ELR (cell line): ENCODE results near the gene NYNRIN.
"Not testable (repeated sequence)": the region's sequence is repeated elsewhere in the genome, so short reads cannot be mapped to it uniquely, and the experiment has no call there.

ENCODE experiments used
- DNase-seq: peaks from one replicate; pipeline ENCODE4 v3.0.0-alpha.2; 2015; ENCODE audit warnings: low read depth

The NYNRIN gene

DNA sequence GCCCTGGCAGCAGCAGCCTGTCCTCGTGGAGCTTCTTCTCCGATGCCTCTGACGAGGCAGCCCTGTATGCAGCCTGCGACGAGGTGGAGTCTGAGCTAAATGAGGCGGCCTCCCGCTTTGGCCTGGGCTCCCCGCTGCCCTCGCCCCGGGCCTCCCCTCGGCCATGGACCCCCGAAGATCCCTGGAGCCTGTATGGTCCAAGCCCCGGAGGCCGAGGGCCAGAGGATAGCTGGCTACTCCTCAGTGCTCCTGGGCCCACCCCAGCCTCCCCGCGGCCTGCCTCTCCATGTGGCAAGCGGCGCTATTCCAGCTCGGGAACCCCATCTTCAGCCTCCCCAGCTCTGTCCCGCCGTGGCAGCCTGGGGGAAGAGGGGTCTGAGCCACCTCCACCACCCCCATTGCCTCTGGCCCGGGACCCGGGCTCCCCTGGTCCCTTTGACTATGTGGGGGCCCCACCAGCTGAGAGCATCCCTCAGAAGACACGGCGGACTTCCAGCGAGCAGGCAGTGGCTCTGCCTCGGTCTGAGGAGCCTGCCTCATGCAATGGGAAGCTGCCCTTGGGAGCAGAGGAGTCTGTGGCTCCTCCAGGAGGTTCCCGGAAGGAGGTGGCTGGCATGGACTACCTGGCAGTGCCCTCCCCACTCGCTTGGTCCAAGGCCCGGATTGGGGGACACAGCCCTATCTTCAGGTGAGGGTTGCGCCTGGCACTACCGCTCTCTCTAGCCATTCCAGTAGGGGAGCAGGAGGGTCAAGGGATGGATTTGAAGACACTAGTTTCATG lies 28.7 kb upstream of the NYNRIN start:
- DNase-seq, result no peak

DNA sequence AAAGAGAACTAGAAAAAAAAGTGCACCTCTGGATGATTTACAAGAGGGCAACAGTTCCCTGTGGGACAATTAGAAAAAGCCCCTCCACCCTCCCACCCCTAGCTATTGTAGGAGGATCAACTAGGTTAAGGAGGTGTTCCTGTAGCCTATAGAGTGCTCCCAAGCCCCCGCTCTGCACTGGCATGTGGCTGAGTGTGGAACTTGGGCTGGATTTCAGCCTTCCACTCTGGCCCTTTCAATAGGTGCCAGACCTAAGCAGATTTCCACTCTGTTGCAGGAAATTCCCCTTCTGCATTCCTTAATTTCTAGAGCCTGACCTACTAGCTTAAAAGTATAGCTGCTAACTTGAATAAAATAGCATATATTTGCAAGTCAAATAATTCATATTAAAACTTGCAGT lies 28.1 kb upstream of the NYNRIN start:
- DNase-seq, result no peak

DNA sequence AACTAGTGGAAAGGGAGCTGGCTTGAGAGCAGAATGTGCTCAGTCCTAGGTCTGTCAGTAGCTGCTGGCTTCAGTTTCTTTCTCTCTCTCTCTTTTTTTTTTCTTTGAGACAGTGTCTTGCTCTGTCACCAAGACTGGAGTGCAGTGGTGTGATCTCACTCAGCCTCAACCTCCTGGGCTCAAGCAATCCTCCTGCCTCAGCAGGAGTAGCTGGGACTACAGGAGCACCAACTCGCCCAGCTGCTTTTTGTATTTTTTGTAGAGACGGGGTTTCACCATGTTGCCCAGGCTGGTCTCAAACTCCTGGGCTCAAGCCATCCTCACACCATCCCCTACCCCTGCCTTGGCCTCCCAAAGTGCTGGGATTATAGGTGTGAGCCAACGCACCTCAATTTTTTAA lies 27.2 kb upstream of the NYNRIN start:
- DNase-seq, result not testable (repeated sequence)

DNA sequence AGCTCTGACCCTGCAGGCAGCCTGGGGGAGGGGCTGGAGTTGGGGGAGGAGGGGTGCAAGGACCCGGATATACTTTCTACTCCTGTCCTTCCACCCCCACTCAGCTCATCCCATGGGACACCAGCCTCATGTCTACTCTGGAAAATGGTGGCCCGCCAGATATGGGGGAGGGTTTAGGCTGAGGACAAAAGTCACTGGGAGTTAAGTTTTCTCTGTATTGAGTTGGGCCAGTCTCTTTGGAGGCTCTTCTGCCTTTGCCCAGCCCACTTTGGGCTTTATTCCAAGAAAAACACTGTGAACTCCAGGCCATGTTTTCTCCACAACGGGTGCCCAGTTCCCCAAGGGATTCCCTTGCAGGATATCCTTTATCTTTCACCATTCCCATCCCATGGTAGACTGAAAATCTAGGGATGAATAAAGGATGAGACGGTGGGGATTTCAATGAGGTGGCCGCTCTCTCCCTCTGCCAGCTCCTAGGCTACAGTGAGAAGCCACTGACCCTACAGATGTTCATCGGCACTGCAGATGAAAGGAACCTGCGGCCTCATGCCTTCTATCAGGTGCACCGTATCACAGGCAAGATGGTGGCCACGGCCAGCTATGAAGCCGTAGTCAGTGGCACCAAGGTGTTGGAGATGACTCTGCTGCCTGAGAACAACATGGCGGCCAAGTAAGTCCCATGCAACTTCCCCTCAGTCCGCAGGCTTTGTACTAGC lies 25.9 kb upstream of the NYNRIN start:
- no peak for DNase-seq

DNA sequence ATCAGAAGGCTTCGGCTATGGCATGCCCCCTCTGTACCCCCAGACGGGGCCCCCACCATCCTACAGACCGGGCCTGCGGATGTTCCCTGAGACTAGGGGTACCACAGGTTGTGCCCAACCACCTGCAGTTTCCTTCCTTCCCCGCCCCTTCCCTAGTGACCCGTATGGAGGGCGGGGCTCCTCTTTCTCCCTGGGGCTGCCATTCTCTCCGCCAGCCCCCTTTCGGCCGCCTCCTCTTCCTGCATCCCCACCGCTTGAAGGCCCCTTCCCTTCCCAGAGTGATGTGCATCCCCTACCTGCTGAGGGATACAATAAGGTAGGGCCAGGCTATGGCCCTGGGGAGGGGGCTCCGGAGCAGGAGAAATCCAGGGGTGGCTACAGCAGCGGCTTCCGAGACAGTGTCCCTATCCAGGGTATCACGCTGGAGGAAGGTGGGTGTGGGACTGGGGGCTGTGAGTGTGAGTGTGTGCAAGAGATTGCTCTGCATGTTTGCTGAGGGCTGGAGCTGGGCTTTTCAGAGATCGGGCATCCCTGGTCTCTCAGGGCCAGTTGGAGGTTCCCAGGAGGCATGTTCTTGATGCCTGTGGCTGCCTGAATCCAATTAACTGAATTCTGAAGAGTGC lies 22.2 kb upstream of the NYNRIN start:
- no peak for DNase-seq

DNA sequence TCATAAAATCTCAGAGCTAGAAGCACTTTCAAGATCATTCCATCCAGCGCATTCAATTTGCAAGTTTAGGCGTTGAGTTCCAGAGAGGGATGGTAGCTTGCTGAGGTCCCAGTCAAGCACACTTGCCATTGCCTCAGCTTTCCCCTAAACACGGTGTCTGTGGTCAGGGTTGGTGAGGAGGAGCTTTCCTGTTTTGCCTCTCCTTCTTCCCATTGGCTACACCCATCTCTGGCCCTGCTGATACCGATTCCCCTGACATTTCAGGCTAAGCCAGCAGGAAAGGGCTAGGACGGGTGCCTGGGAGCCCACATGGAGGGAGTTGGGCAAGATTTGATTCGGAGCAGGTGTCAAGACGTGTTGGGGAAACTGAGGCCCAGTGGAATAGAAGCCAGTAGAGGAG lies 21.7 kb upstream of the NYNRIN start:
- DNase-seq, result no peak

DNA sequence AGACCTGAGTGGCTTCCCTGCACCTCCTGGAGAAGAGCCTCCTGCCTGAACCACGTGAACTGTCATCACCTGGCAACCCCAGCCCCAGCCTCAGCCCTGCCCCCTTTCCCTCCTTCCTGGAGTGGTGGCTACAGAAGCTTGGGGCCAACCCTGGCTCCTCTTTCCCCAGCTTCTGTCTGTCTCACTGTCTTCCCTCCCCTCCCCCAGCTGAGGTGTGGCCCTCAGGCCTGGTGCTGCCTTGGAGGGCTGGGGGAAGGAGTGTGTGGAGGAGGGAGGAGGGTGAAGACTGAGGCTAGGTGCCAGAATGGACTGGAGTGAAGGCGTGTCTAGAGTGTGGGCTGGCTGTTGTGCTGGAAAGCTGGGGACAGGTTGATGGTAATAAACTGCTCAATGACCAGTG lies 21.1 kb upstream of the NYNRIN start:
- no peak for DNase-seq

DNA sequence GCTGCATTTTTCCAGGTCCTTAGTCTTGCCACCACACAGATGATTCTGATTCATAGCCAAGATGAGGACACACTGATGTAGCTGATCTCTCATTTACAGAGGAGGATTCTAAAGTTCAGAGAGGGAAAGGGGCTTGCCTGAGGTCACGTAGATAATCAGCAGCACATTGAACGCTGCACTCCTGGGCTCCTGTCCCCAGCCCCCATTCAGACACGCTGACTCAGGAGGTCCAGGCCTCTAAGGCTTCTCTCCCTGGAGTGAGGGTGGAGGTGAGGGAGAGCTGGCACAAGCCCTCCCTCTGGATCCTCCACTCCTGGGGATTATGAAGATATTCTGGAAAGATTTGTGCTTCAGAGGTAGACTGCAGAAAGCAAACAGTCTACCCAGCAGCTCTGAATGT lies 20.5 kb upstream of the NYNRIN start:
- no peak for DNase-seq

DNA sequence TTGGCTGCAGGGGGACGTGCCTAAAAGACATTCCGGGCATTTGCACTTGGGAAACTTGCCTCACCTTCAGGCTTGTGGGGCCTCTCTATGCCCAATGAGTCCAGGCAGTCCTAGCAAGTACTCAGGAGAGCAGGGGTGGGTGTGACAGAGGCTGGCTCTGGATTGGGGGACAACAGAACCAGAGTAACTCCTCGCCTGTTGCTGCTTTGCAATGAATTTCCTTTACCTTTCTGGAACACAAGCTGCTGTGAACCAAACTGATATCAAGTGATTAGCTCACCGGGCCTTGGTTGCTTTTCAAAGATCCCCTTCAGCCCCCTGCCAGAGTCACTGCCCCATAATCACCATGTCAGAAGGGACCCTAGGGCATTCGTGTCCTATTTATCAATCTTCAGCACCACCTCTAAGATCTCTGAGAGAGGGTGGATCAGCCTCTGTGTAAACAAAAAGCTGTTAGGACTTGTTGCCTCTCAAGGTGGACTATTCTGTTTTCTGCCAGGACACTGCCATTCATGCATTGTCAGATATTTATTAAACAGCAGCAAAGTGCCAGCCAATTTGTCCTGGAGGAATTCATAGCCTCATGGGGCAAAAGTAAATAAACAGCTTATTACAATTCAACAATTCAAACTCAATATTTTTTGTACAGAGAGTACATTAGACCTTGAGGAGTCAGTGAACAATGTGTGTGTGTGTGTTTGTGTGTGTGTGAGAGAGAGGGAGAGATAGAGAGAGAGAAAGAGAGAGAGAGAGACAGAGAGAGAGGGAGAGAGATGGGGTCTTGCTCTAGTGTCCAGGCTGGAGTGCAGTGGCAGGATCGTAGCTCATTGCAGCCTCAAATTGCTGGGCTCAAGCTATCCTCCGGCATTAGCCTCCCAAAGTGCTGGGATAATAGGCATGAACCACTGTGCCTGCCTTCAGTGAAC lies 19.6 kb upstream of the NYNRIN start:
- DNase-seq, result no peak

DNA sequence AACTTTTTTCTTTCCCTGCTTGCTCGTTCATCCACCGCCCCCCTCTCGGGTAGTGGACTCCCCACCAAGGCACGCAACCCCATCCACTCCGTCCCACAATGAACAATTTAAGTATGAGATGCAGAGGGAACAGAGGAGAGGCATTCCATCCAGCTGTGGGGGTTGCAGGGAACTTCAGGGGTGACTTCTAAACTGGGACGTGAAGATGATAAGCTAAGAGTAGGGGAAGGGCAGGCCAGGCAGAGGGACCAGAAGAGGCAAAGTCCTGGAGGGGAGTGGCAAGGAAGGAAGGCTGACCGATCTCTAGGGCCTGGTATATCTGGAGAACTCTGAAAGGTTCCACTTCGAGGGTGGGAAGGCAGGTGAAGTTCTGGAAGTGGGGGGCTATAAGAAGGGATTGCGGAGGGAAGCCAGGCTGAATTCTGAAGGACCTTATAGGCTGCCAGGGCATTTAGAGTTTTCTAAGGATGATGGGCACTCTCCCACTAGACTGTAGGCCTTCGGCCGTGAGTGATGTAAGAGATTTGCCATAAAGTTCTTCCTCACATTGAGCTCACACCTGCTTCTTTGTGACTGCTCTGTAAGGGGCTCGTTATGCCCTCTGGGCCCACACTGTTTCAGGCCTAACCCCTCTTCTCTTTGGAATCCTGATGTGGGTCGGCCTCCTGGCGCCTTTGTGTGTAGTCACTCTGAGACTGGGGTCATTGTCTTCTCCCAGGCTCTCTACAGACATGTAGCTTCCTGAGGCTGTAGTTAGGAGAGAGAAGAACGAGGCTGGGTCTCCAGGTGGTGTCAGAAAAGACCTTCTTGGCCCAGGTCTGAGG lies 18.7 kb upstream of the NYNRIN start:
- DNase-seq, result no peak

DNA sequence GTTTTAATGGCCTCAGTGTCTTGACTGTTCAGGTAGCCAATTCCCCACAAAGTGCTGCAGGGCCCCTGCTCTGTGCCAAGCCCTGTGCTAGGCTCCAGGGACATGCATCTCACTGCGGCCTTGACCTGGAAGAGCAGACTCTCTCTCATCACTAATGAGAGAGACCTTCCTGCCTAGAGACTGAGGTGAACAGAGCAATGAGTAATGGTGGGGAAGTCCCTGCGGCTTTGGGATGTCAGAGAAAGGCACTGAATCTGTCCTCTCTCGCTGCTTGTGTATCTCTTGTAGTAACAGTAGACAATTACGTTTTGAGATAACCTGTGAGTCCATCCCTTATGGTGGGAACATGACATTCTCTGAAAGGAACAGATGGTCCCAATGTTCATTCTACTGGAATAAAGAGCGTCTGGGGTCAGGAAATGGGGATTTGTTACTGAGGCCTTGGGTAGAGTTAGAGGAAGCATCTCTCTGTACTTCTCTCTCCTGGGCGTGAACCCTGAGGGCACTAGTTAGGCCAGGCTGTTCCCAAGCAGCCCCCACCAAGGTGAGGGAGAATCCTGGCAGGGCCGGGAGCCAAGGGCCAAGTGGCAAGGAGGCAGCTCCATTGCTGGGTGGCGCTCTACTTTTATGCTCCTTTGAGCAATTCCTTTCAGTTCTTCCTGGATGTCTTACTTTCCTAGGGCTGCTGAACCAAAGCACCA lies 17.3 kb upstream of the NYNRIN start:
- peak; percentile 15 for DNase-seq

DNA sequence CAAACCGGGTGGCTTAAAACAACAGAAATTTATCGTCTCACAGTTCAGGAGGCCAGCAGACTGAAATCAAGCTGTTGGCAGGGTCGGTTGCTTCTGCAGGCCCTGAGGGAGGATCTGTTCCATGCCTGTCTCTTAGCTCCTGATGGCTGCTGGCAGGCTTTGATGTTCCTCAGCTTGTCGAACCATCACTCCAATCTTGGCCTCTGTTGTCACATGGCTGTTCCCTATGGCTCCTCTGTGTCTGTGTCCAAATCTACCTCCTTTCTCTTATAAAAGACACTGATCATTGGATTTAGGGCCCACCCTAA lies 16.8 kb upstream of the NYNRIN start:
- DNase-seq, result no peak

DNA sequence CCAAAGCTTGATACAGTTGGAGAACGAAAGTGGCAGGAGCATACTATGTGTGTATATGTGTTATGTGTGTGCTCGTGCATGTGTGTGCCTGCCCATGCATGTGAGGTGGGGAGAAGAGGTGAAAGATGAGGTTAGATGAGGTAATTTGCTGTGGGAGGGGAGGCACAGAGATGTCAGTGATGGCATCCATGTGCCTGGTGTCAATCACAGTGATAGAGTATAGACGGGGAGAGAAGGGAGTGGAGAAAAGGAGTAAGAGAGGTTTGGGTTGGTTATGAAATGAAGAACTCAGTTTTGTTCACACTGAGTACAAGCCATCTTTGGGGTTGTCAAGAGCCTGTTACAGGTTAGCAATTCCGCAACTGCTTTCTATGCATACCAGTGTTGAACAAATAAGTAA lies 14.6 kb upstream of the NYNRIN start:
- no peak for DNase-seq

DNA sequence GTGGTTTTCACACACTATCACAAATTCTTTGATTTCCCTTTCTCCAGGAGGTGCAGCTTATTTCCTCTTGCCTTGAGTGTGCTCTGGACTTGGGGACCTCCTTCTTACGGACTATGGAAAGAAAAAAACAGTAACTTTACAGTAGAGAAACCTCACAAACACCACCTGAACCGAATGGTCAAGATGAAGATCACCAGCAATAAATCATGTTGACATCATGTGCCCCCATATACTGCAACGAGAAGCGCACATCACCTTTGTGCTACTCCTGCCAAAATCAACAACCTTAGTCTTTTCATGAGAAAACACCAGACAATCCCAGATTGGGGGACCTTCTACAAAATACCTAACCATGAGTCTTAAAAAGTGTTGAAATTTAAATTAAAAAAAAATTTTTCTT lies 13.3 kb upstream of the NYNRIN start:
- no peak for DNase-seq

DNA sequence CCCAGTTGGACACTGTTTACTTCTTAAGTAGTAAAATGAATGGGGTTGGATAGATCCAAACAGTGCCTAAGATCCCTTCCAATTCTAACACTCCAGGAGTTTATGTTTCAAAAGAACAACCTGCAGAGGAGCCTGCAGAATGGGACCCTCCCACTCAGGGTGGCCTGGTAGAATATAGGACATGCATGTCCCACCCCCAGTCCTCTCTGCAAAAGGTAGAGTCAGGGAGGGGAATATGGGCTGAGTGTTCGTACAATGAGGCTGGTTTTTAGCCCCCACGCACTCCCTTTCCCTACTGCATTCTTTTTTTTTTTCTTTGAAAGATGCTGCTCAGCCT lies 11.8 kb upstream of the NYNRIN start:
- no peak for DNase-seq

DNA sequence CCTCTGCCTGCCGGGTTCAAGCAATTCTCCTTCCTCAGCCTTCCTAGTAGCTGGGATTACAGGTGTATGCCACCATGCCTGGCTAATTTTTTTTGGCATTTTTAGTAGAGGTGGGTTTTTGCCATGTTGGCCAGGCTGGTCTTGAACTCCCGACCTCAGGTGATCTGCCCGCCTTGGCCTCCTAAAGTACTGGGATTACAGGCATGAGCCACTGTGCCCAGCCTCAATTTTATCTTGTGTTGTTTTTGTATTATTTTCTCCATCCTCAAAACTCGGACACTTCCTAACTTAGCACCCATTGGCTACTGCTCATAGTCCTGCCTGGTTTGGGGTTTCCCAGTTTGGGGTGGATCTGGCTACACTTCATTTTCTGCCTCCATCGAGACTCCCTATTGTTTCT lies 11.2 kb upstream of the NYNRIN start:
- not testable (repeated sequence) for DNase-seq

DNA sequence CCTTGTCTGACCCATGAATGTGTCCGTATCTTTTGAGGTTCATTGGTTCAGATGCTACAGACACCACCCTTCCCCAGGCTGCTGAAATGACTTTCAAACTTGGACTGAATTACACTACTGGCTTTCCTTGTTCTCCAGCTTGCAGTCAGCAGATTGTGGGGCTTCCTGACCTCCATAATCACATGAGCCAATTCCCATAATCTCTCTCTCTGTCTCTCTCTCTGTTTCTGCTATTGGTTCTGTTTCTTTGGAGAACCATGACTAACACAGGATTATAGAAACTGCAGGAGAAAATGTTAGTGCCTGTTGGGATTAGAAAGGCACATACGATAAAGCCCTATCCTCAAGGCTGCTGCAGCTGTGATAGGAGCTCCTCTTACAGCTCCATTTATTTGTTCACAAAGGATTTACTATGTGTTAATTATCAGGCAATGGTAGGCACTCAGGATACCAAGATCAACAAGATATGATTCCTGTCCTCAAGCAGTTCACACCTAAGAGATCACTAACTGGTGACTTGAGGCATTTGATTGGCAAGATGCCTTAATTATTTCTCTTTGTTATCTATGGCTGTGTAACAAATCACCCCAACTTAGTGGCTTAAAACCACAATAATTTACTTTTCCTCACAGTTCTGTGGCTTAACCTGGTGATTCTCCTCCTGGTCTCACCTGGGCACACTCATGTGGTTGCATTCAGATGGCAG lies 10.2 kb upstream of the NYNRIN start:
- DNase-seq, result no peak

DNA sequence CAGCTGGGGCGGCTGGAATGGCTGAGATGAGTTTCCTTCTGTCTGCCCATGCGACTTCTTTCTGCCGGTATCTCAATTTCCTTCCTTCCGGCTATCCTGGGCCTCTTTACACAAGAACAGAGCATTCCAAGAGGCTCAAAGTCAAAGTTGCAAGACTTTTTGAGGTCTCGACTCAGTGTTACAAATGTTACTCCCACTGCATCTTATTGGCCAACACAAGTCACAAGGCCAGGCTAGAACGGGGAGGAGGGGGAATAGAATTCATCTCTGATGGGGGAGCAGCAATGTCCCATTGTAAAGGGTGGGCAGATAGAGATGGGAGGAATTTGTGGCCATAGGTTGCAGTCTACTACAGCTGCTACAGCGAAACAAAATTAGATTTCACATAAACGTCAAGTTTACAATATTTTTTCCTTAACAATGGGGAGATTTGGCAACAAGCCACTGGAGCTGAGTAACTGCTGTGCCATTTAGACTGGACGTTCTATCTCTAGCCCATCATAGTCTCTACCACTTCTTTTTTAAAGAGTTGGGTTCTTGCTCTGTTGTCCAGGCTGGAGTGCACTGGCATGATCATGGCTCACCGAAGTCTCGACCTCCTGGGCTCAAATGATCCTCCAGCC lies 9.5 kb upstream of the NYNRIN start:
- peak; percentile 27 for DNase-seq

DNA sequence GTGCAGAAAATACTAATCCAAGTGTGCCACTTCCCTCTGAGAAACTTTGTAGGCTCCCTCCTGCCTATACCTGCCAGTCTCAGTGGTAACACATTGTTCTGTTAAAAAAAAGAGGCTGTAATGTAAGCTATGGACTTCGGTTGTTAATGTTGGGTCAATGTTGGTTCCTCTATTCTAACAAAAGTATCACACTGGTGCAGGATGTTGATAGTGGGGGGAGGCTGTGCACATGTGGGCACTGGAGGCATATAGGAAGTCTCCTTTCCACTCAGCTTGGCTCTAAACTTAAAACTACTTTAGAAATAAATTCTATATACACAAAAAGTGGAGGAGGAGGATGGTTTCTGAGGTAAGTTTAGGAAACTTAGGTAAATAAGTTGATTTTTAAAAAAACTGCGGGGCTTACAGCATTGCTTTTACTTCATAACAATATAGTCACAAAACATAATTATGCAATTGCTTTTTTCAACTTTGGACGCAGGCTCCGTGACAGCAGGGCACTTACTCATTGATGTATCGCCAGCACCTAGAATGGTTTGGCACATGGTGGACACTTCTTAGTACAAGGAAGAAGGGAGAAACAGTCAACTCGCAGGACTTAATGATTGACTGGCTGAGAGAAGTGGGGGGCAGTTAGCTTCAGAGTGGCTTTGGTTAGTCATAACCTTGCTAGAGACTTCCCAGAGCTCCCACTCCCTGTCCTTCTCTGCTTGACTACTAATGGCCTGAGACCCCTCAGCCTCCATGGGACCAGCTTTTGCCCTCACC lies 7.9 kb upstream of the NYNRIN start:
- no peak for DNase-seq
